SK-N-MC (cell line): ENCODE measurements around the gene SPRR1A.
"Not testable (repeated sequence)": the region's sequence is repeated elsewhere in the genome, so short reads cannot be mapped to it uniquely, and the experiment has no call there.

Source experiments
- DNase-seq: peaks from one replicate; pipeline ENCODE4 v3.0.0-alpha.2; 2011; ENCODE audit warnings: low read depth, low spot score
- H3K27ac ChIP-seq: fragments of 200-600 bp; sonication (generic); 2 replicates; pipeline ENCODE4 v1.5.1; 2016; ENCODE audit warnings: mixed run types
- H3K36me3 ChIP-seq: fragments of 200-600 bp; sonication (generic); 2 replicates; pipeline ENCODE4 v1.6.1; 2017; ENCODE audit warnings: antibody characterized with exemption, low read length, mixed read lengths; ENCODE audit not compliant: insufficient read depth
- H3K4me3 ChIP-seq: fragments of 200-600 bp; sonication (generic); 2 replicates; pipeline ENCODE4 v1.5.1; 2016
- H3K9ac ChIP-seq: fragments of 200-600 bp; sonication (generic); 2 replicates; pipeline ENCODE4 v1.8.0; 2017; ENCODE audit warnings: mixed run types, mixed read lengths; ENCODE audit not compliant: insufficient read length
- H3K9me3 ChIP-seq: fragments of 200-600 bp; sonication (generic); 2 replicates; pipeline ENCODE4 v1.6.1; 2017; ENCODE audit warnings: low read depth, mild to moderate bottlenecking, antibody characterized with exemption, low read length, moderate library complexity, mixed read lengths
- EZH2 ChIP-seq: fragments of 200-600 bp; sonication (generic); IDR thresholded peaks from one replicate; pipeline ENCODE4 v1.6.1; 2017; ENCODE audit warnings: antibody characterized with exemption
- FOXP2 ChIP-seq: optimal IDR thresholded peaks from 2 replicates; pipeline ENCODE3; 2011; ENCODE audit warnings: mild to moderate bottlenecking, moderate library complexity; ENCODE audit not compliant: insufficient read depth; ENCODE audit errors: extremely low read length, control extremely low read depth
- POLR2AphosphoS5 ChIP-seq: IDR thresholded peaks from 2 replicates; pipeline ENCODE4 v1.6.1; 2012; ENCODE audit warnings: mild to moderate bottlenecking, low read depth, low read length, borderline replicate concordance

Gene SPRR1A

GRCh38 chr1:153001382-153001781 lies 17.5 kb downstream of the SPRR1A start, which contains the start of gene SPRR3:
Gene SPRR3 (plus strand): TSS chr1:153001749. CDS start chr1:153003021, 1,272 bp downstream.
- H3K9ac ChIP-seq = no peak within 1 kb of the TSS
- no peak for DNase-seq
- no peak within 1 kb of the TSS for H3K27ac ChIP-seq
- no peak within 1 kb of the TSS for H3K4me3 ChIP-seq
- H3K9me3 ChIP-seq = no peaks in the 10 kb centered on the region
- TF ChIP-seq POLR2AphosphoS5 (no peak), FOXP2 (no peak), EZH2 (no peak)
- no peaks in the 10 kb centered on the region for H3K36me3 ChIP-seq

- not testable (repeated sequence) for H3K4me3 ChIP-seq, H3K36me3 ChIP-seq, DNase-seq, H3K9me3 ChIP-seq, H3K27ac ChIP-seq, H3K9ac ChIP-seq
These were observed 27.4 kb downstream of the SPRR1A start for GRCh38 chr1:153011235-153011758.

GRCh38 chr1:153021829-153022228 lies 37.9 kb downstream of the SPRR1A start:
- DNase-seq, H3K36me3 ChIP-seq, H3K9me3 ChIP-seq, H3K4me3 ChIP-seq, H3K9ac ChIP-seq, H3K27ac ChIP-seq: not testable (repeated sequence)

- H3K36me3 ChIP-seq, H3K4me3 ChIP-seq, DNase-seq, H3K9ac ChIP-seq, H3K9me3 ChIP-seq, H3K27ac ChIP-seq: not testable (repeated sequence)
These were observed 38.5 kb downstream of the SPRR1A start for GRCh38 chr1:153022340-153022739.

GRCh38 chr1:153023109-153023508 lies 39.2 kb downstream of the SPRR1A start:
- TF ChIP-seq EZH2 (no peak), FOXP2 (no peak), POLR2AphosphoS5 (no peak)
- Histone ChIP-seq H3K27ac (no peak overlapping the region), H3K36me3 (no peaks in the 10 kb centered on the region), H3K9me3 (no peaks in the 10 kb centered on the region), H3K4me3 (no peak overlapping the region), H3K9ac (no peak overlapping the region)
- DNase-seq = no peak

- Histone ChIP-seq H3K9me3 (no peaks in the 10 kb centered on the region), H3K9ac (no peak overlapping the region), H3K4me3 (no peak overlapping the region), H3K36me3 (no peaks in the 10 kb centered on the region), H3K27ac (no peak overlapping the region)
- TF ChIP-seq EZH2 (no peak), FOXP2 (no peak), POLR2AphosphoS5 (no peak)
- no peak for DNase-seq
These were observed 40.5 kb downstream of the SPRR1A start for GRCh38 chr1:153024413-153024812.

- TF ChIP-seq FOXP2 (no peak), POLR2AphosphoS5 (no peak), EZH2 (no peak)
- H3K36me3 ChIP-seq = no peaks in the 10 kb centered on the region
- DNase-seq = no peak
- H3K4me3 ChIP-seq = no peak overlapping the region
- no peak overlapping the region for H3K9ac ChIP-seq
- no peaks in the 10 kb centered on the region for H3K9me3 ChIP-seq
- H3K27ac ChIP-seq = no peak overlapping the region
These were observed 41.9 kb downstream of the SPRR1A start for GRCh38 chr1:153025797-153026196.

GRCh38 chr1:153028766-153029165 lies 44.9 kb downstream of the SPRR1A start:
- TF ChIP-seq FOXP2 = no peak
- TF ChIP-seq EZH2 = no peak
- TF ChIP-seq POLR2AphosphoS5 = no peak
- Histone ChIP-seq H3K36me3 (no peaks in the 10 kb centered on the region), H3K9ac (no peak overlapping the region), H3K9me3 (no peaks in the 10 kb centered on the region), H3K27ac (no peak overlapping the region), H3K4me3 (no peak overlapping the region)
- no peak for DNase-seq

- TF ChIP-seq POLR2AphosphoS5 = no peak
- no peak for TF ChIP-seq FOXP2
- TF ChIP-seq EZH2 = no peak
- no peak within 1 kb of the TSS for H3K27ac ChIP-seq
- no peak within 1 kb of the TSS for H3K9ac ChIP-seq
- H3K36me3 ChIP-seq = no peaks in the 10 kb centered on the region
- H3K9me3 ChIP-seq = no peaks in the 10 kb centered on the region
- no peak within 1 kb of the TSS for H3K4me3 ChIP-seq
- DNase-seq = no peak
These were observed 47.0 kb downstream of the SPRR1A start, which contains the start of gene SPRR1B for GRCh38 chr1:153030895-153031294. Gene SPRR1B (plus strand): TSS chr1:153031203. CDS start chr1:153032346, 1,143 bp downstream.

- DNase-seq = no peak
- no peaks in the 10 kb centered on the region for H3K36me3 ChIP-seq
- no peak overlapping the region for H3K9ac ChIP-seq
- TF ChIP-seq FOXP2 (no peak), POLR2AphosphoS5 (no peak), EZH2 (no peak)
- H3K27ac ChIP-seq = no peak overlapping the region
- H3K9me3 ChIP-seq = no peaks in the 10 kb centered on the region
- no peak overlapping the region for H3K4me3 ChIP-seq
These were observed 48.2 kb downstream of the SPRR1A start for GRCh38 chr1:153032073-153032472.
